Liver (tissue), 9 donors: ENCODE results near the gene RAB7A. TPM values are rescaled to one million over a fixed set of nuclear protein-coding genes. Genes with fewer than 3 reads are reported as not detected.
"Not testable (repeated sequence)": the region's sequence is repeated elsewhere in the genome, so short reads cannot be mapped to it uniquely, and the experiment has no call there.

Source experiments
- DNase-seq: peaks from one replicate; pipeline ENCODE4 v3.0.0-alpha.2; 2017; ENCODE audit warnings: low spot score
- H3K27ac ChIP-seq, 2 donors: one replicate each; pipeline ENCODE4 v1.7.0; 2013; ENCODE audit warnings: inconsistent platforms in 2 of 2, low read length in 2 of 2, control low read depth in 1 of 2, low read depth in 1 of 2, mild to moderate bottlenecking in 1 of 2
- H3K27me3 ChIP-seq, 4 donors: one replicate each; pipeline versions ENCODE4 v1.6.1 to v1.7.0; 2013; ENCODE audit warnings: low read length in 3 of 4, inconsistent platforms in 1 of 4, mild to moderate bottlenecking in 1 of 4, moderate library complexity in 1 of 4; ENCODE audit not compliant: control insufficient read depth in 4 of 4, insufficient read depth in 4 of 4
- H3K36me3 ChIP-seq, 4 donors: one replicate each; pipeline versions ENCODE4 v1.6.1 to v1.7.0; 2013; ENCODE audit warnings: low read length in 3 of 4, mild to moderate bottlenecking in 3 of 4, low read depth in 1 of 4, moderate library complexity in 1 of 4; ENCODE audit not compliant: control insufficient read depth in 4 of 4, insufficient read depth in 3 of 4
- H3K4me1 ChIP-seq, 4 donors: one replicate each; pipeline versions ENCODE4 v1.6.1 to v1.7.0; 2013; ENCODE audit warnings: low read length in 3 of 4, mild to moderate bottlenecking in 3 of 4, moderate library complexity in 1 of 4; ENCODE audit not compliant: control insufficient read depth in 4 of 4, insufficient read depth in 4 of 4
- H3K4me3 ChIP-seq, 3 donors: one replicate each; pipeline versions ENCODE4 v1.6.1 to v1.7.0; 2013; ENCODE audit warnings: low read length in 3 of 3, control low read depth in 1 of 3, low read depth in 1 of 3, mild to moderate bottlenecking in 1 of 3
- H3K9ac ChIP-seq, 2 donors: one replicate each; pipeline ENCODE4 v1.7.0; 2013; ENCODE audit warnings: low read length in 2 of 2, mild to moderate bottlenecking in 2 of 2, moderate library complexity in 2 of 2, control low read depth in 1 of 2, low read depth in 1 of 2
- H3K9me3 ChIP-seq, 4 donors: one replicate each; pipeline versions ENCODE4 v1.6.1 to v1.7.0; 2013; ENCODE audit warnings: low read length in 3 of 4; ENCODE audit not compliant: control insufficient read depth in 4 of 4
- CTCF ChIP-seq: fragments of 150-350 bp; IDR thresholded peaks from 2 replicates; pipeline ENCODE4 v1.5.1; 2017; ENCODE audit warnings: improper control_type of control experiment, low read depth, low read length; ENCODE audit not compliant: missing input control
- EGR1 ChIP-seq, 2 donors: IDR thresholded peaks; 2 replicates each; pipeline ENCODE4 v1.6.1; 2016 to 2018; ENCODE audit warnings: antibody characterized with exemption in 2 of 2, low read depth in 2 of 2
- FOXA1 ChIP-seq: IDR thresholded peaks from 2 replicates; pipeline ENCODE4 v1.6.1; 2016; ENCODE audit warnings: antibody characterized with exemption
- FOXA2 ChIP-seq: IDR thresholded peaks from 2 replicates; pipeline ENCODE4 v1.6.1; 2016; ENCODE audit warnings: antibody characterized with exemption
- GABPA ChIP-seq, 2 donors: IDR thresholded peaks in 1 of 2; conservative IDR thresholded peaks in 1 of 2; 2 replicates each; pipeline ENCODE4 v1.6.1; 2016; ENCODE audit warnings: antibody characterized with exemption in 2 of 2, mild to moderate bottlenecking in 1 of 2, moderate library complexity in 1 of 2
- HNF4A ChIP-seq, 2 donors: conservative IDR thresholded peaks; 2 replicates each; pipeline ENCODE4 v1.6.1; 2016; ENCODE audit warnings: antibody characterized with exemption in 2 of 2, mild to moderate bottlenecking in 2 of 2
- HNF4G ChIP-seq: IDR thresholded peaks from 2 replicates; pipeline ENCODE4 v1.6.1; 2016; ENCODE audit warnings: antibody characterized with exemption
- JUND ChIP-seq, 2 donors: IDR thresholded peaks; 2 replicates each; pipeline ENCODE4 v1.6.1; 2016; ENCODE audit warnings: antibody characterized with exemption in 2 of 2
- NR2F2 ChIP-seq: IDR thresholded peaks from 2 replicates; pipeline ENCODE4 v1.6.1; 2016; ENCODE audit warnings: antibody characterized with exemption
- RAD21 ChIP-seq, 2 donors: IDR thresholded peaks; 2 replicates each; pipeline ENCODE4 v1.6.1; 2016; ENCODE audit warnings: antibody characterized with exemption in 2 of 2, mild to moderate bottlenecking in 2 of 2
- RXRA ChIP-seq, 2 donors: IDR thresholded peaks; 2 replicates each; pipeline ENCODE4 v1.6.1; 2017 to 2018; ENCODE audit warnings: antibody characterized with exemption in 2 of 2, mild to moderate bottlenecking in 1 of 2
- SP1 ChIP-seq: IDR thresholded peaks from 2 replicates; pipeline ENCODE4 v1.6.1; 2018; ENCODE audit warnings: antibody characterized with exemption, mild to moderate bottlenecking
- TAF1 ChIP-seq: conservative IDR thresholded peaks from 2 replicates; pipeline ENCODE4 v1.6.1; 2016; ENCODE audit warnings: antibody characterized with exemption, mild to moderate bottlenecking
- YY1 ChIP-seq: IDR thresholded peaks from 2 replicates; pipeline ENCODE4 v1.6.1; 2016; ENCODE audit warnings: antibody characterized with exemption, mild to moderate bottlenecking
- ZBTB33 ChIP-seq: IDR thresholded peaks from 2 replicates; pipeline ENCODE4 v1.6.1; 2016; ENCODE audit warnings: antibody characterized with exemption
- WGBS: extraction: QIAGEN DNeasy Blood & Tissue Kit; methylation state at CpG from one replicate; pipeline ENCODE4 v1.1.7; 2013; 5-methylcytosine and 5-hydroxymethylcytosine counted together
- polyA plus RNA-seq, 2 donors: library from polyadenylated mRNA; stranded (reverse) in 1 of 2; unstranded in 1 of 2; fragments of 200-250 nt in 1 of 2; fragments of >200 nt in 1 of 2; fragmentation: Nextera tagmentation in 1 of 2; extraction: Ambion mirVana in 1 of 2; gene quantifications; one replicate each; pipeline versions ENCODE4 v1.2.1 to v1.2.3, GENCODE V29; 2013 to 2015
- total RNA-seq, 2 donors: library from RNA; depleted of rRNA; stranded (reverse); fragments of >200 nt; gene quantifications; one replicate each; pipeline ENCODE4 v1.2.3, GENCODE V29; 2014
- TF ChIP-seq, protein P1 (sequence below): IDR thresholded peaks from 2 replicates; pipeline ENCODE4 v1.6.1; 2016; ENCODE audit warnings: antibody characterized with exemption
- TF ChIP-seq, protein P2 (sequence below): IDR thresholded peaks from 2 replicates; pipeline ENCODE4 v1.6.1; 2016; ENCODE audit warnings: antibody characterized with exemption, mild to moderate bottlenecking
- TF ChIP-seq, protein P3 (sequence below): IDR thresholded peaks from 2 replicates; pipeline ENCODE4 v1.6.1; 2016; ENCODE audit warnings: antibody characterized with exemption
- donor health status: healthy.
- donor health status: healthy.
- donor health status: healthy.
- donor health status: healthy.
- donor health status: healthy.

RAB7A gene
- total and polyA plus RNA-seq, 4 donors, result 34.6 to 90.6 (median 63.4) TPM

GRCh38 chr3:128770387-128770786, 44.4 kb downstream of the RAB7A start:
- Histone ChIP-seq H3K27me3 (no peaks in the 10 kb centered on the region), H3K4me1 (peaks cover 4 to 14% (median 10%) of the 10 kb centered on the region in 4 donors), H3K9me3 (no peaks in the 10 kb centered on the region), H3K4me3 (no peak overlapping the region), H3K9ac (no peak overlapping the region), H3K27ac (no peak overlapping the region), H3K36me3 (peaks cover 0 to 3% (median 0%) of the 10 kb centered on the region in 4 donors)
- DNase-seq, result no peak
- TF ChIP-seq HNF4A (conservative IDR thresholded peaks at IDR 0.05) (no peak), TAF1 (no peak), JUND (IDR thresholded peaks at IDR 0.05) (no peak), FOXA2 (no peak), ZBTB33 (no peak), RAD21 (IDR thresholded peaks at IDR 0.05) (no peak), YY1 (no peak), EGR1 (IDR thresholded peaks at IDR 0.05; ENCODE audit: low read depth in 2 of 2) (no peak), HNF4G (no peak), NR2F2 (no peak), RXRA (IDR thresholded peaks at IDR 0.05) (no peak), SP1 (no peak), CTCF (no peak), GABPA (IDR thresholded peaks at IDR 0.05 in 1 of 2, conservative IDR thresholded peaks at IDR 0.05 in 1 of 2) (no peak), FOXA1 (no peak)
- TF ChIP-seq, protein P1, sequence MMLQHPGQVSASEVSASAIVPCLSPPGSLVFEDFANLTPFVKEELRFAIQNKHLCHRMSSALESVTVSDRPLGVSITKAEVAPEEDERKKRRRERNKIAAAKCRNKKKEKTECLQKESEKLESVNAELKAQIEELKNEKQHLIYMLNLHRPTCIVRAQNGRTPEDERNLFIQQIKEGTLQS, result no peak
- TF ChIP-seq, protein P2, sequence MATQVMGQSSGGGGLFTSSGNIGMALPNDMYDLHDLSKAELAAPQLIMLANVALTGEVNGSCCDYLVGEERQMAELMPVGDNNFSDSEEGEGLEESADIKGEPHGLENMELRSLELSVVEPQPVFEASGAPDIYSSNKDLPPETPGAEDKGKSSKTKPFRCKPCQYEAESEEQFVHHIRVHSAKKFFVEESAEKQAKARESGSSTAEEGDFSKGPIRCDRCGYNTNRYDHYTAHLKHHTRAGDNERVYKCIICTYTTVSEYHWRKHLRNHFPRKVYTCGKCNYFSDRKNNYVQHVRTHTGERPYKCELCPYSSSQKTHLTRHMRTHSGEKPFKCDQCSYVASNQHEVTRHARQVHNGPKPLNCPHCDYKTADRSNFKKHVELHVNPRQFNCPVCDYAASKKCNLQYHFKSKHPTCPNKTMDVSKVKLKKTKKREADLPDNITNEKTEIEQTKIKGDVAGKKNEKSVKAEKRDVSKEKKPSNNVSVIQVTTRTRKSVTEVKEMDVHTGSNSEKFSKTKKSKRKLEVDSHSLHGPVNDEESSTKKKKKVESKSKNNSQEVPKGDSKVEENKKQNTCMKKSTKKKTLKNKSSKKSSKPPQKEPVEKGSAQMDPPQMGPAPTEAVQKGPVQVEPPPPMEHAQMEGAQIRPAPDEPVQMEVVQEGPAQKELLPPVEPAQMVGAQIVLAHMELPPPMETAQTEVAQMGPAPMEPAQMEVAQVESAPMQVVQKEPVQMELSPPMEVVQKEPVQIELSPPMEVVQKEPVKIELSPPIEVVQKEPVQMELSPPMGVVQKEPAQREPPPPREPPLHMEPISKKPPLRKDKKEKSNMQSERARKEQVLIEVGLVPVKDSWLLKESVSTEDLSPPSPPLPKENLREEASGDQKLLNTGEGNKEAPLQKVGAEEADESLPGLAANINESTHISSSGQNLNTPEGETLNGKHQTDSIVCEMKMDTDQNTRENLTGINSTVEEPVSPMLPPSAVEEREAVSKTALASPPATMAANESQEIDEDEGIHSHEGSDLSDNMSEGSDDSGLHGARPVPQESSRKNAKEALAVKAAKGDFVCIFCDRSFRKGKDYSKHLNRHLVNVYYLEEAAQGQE, result no peak
- TF ChIP-seq, protein P3, sequence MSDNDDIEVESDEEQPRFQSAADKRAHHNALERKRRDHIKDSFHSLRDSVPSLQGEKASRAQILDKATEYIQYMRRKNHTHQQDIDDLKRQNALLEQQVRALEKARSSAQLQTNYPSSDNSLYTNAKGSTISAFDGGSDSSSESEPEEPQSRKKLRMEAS, result no peak
- WGBS, result 94% methylated on average over 4 of the region's 4 CpGs

GRCh38 chr3:128773189-128773588, 47.2 kb downstream of the RAB7A start:
- H3K9ac ChIP-seq, H3K27me3 ChIP-seq, DNase-seq, H3K9me3 ChIP-seq, H3K36me3 ChIP-seq, H3K27ac ChIP-seq, H3K4me3 ChIP-seq: not testable (repeated sequence)
- H3K4me1 ChIP-seq, result peaks cover 7 to 16% (median 13%) of the 10 kb centered on the region in 4 donors
- 97% methylated on average over 31 of the region's 31 CpGs for WGBS

GRCh38 chr3:128773592-128773991, 47.6 kb downstream of the RAB7A start:
- H3K9ac ChIP-seq, H3K9me3 ChIP-seq, H3K4me3 ChIP-seq, H3K27ac ChIP-seq, H3K27me3 ChIP-seq, H3K36me3 ChIP-seq, DNase-seq: not testable (repeated sequence)
- WGBS, result 80% methylated on average over 6 of the region's 6 CpGs
- H3K4me1 ChIP-seq, result peaks cover 5 to 19% (median 16%) of the 10 kb centered on the region in 4 donors
